ENCODE results near the gene CA14. TPM values are rescaled to one million over a fixed set of nuclear protein-coding genes. Genes with fewer than 3 reads are reported as not detected.
"Not testable (repeated sequence)": the region's sequence is repeated elsewhere in the genome, so short reads cannot be mapped to it uniquely, and the experiment has no call there.

The CA14 gene
- total RNA-seq, 1 donor: not detected

GRCh38 chr1:150234309-150234565 lies 23.3 kb upstream of the CA14 start:
- peak overlapping the region; percentile 91 for H3K4me3 ChIP-seq (ENCODE audit: low read depth, low read length)
- peak; percentile 57 for DNase-seq (ENCODE audit: low read depth)
- TF ChIP-seq CTCF (IDR thresholded peaks at IDR 0.05; ENCODE audit: insufficient read depth, low read length): no peak

GRCh38 chr1:150234566-150235293 lies 22.8 kb upstream of the CA14 start:
- TF ChIP-seq CTCF (IDR thresholded peaks at IDR 0.05; ENCODE audit: insufficient read depth, low read length): no peak
- peak overlapping the region; percentile 91 for H3K4me3 ChIP-seq (ENCODE audit: low read depth, low read length)
- peak; percentile 45 for DNase-seq (ENCODE audit: low read depth)

GRCh38 chr1:150235294-150235851 lies 22.2 kb upstream of the CA14 start:
- no peak for DNase-seq (ENCODE audit: low read depth)
- peak overlapping the region; percentile 91 for H3K4me3 ChIP-seq (ENCODE audit: low read depth, low read length)
- TF ChIP-seq CTCF (IDR thresholded peaks at IDR 0.05; ENCODE audit: insufficient read depth, low read length): no peak

- peak; percentile 100 for DNase-seq (ENCODE audit: low read depth)
- peak; percentile 39 for TF ChIP-seq CTCF (IDR thresholded peaks at IDR 0.05; ENCODE audit: insufficient read depth, low read length)
- H3K4me3 ChIP-seq (ENCODE audit: low read depth, low read length): peak within 1 kb of the TSS; percentile 91
Observed at GRCh38 chr1:150235852-150236613, 21.5 kb upstream of the CA14 start, which contains the start of gene ANP32E. Gene ANP32E, minus strand, starts transcription at chr1:150236112. Its CDS starts 326 bp downstream, at chr1:150235786.

- no peak for TF ChIP-seq CTCF (IDR thresholded peaks at IDR 0.05; ENCODE audit: insufficient read depth, low read length)
- peak overlapping the region; percentile 76 for H3K4me3 ChIP-seq (ENCODE audit: low read depth, low read length)
- no peak for DNase-seq (ENCODE audit: low read depth)
Observed at GRCh38 chr1:150236614-150237100, 20.9 kb upstream of the CA14 start.

- not testable (repeated sequence) for H3K4me3 ChIP-seq (ENCODE audit: low read depth, low read length)
Observed at GRCh38 chr1:150237176-150237575, 20.4 kb upstream of the CA14 start.

GRCh38 chr1:150237746-150238145 lies 19.8 kb upstream of the CA14 start:
- no peak overlapping the region for H3K4me3 ChIP-seq (ENCODE audit: low read depth, low read length)
- TF ChIP-seq CTCF (IDR thresholded peaks at IDR 0.05; ENCODE audit: insufficient read depth, low read length): no peak
- DNase-seq (ENCODE audit: low read depth): no peak

More at GRCh38 chr1:150237176-150237575, 20.4 kb upstream of the CA14 start:
- DNase-seq (ENCODE audit: low read depth): not testable (repeated sequence)
